Panc1 (cell line): Measurements from ENCODE around the gene SLCO3A1. TPM values are rescaled to one million over a fixed set of nuclear protein-coding genes. Genes with fewer than 3 reads are reported as not detected.

ENCODE experiments used
- ATAC-seq: fragments of 200-7000 bp; cut with Tn5 transposase; 2 replicates; pipeline ENCODE4 v1.9.1; 2020; ENCODE audit warnings: mild to moderate bottlenecking, moderate library complexity
- BruUV-seq: library from RNA; stranded (reverse); fragments of 400-500 nt; replicated peaks from 2 replicates; lab custom pipeline; 2021; lab: Mats Ljungman, UMichigan
- CTCF ChIA-PET: fragments of 300-600 bp; sonication (Branson Sonifier 250); formaldehyde crosslinking; loops from one replicate; lab custom pipeline; 2022; ENCODE audit warnings: antibody characterized with exemption; lab: Charles Lee
- POLR2A ChIA-PET: fragments of 300-600 bp; sonication (Branson Sonifier 250); formaldehyde crosslinking; loops from one replicate; lab custom pipeline; 2022; ENCODE audit warnings: antibody characterized with exemption; lab: Charles Lee
- DNase-seq: peaks from one replicate; pipeline ENCODE4 v3.0.0-alpha.2; 2010; ENCODE audit warnings: low read depth, low spot score
- H3K27ac ChIP-seq: 2 replicates; pipeline ENCODE4 v1.5.1; 2011; ENCODE audit warnings: mild to moderate bottlenecking, low read length, inconsistent platforms
- H3K27me3 ChIP-seq: fragments of 200-500 bp; sonication (Bioruptor generic); 2 replicates; pipeline ENCODE4 v1.6.0; 2014; ENCODE audit warnings: low read length, inconsistent platforms; ENCODE audit not compliant: control insufficient read depth, insufficient read depth
- H3K36me3 ChIP-seq: fragments of 200-500 bp; sonication (Bioruptor generic); 2 replicates; pipeline ENCODE4 v1.5.1; 2014; ENCODE audit warnings: inconsistent platforms, mild to moderate bottlenecking, low read length, moderate library complexity; ENCODE audit not compliant: control insufficient read depth, insufficient read depth
- H3K4me1 ChIP-seq: 2 replicates; pipeline ENCODE4 v1.5.1; 2011; ENCODE audit warnings: inconsistent platforms, mild to moderate bottlenecking, low read length, moderate library complexity; ENCODE audit not compliant: control insufficient read depth, insufficient read depth
- H3K4me3 ChIP-seq, 2 experiments: 2 replicates each; pipeline ENCODE4 v1.5.1; 2011 to 2012; ENCODE audit warnings: low read depth in 2 of 2, low read length in 2 of 2, mild to moderate bottlenecking in 2 of 2, inconsistent platforms in 1 of 2, moderate library complexity in 1 of 2
- H3K9me3 ChIP-seq: fragments of 200-500 bp; sonication (Bioruptor generic); 2 replicates; pipeline ENCODE4 v1.5.1; 2014; ENCODE audit warnings: low read depth, mild to moderate bottlenecking, inconsistent platforms, low read length, moderate library complexity; ENCODE audit not compliant: control insufficient read depth, insufficient read depth
- CTCF ChIP-seq: fragments of 450-650 bp; IDR thresholded peaks from 2 replicates; pipeline ENCODE4 v1.5.1; 2017; ENCODE audit warnings: mild to moderate bottlenecking
- POLR2AphosphoS5 ChIP-seq: IDR thresholded peaks from 2 replicates; pipeline ENCODE4 v1.6.1; 2012; ENCODE audit warnings: mild to moderate bottlenecking, low read depth, low read length, moderate library complexity
- REST ChIP-seq, 2 experiments: IDR thresholded peaks; 2 replicates each; pipeline ENCODE4 v1.6.1; 2011 to 2012; ENCODE audit warnings: low read depth in 2 of 2, control low read depth in 1 of 2, low read length in 1 of 2, mild to moderate bottlenecking in 1 of 2, moderate library complexity in 1 of 2; ENCODE audit not compliant: insufficient read depth in 1 of 2
- SIN3A ChIP-seq: IDR thresholded peaks from 2 replicates; pipeline ENCODE4 v1.6.1; 2012; ENCODE audit warnings: low read depth, mild to moderate bottlenecking, low read length, moderate library complexity, borderline replicate concordance; ENCODE audit not compliant: insufficient read depth
- TCF7L2 ChIP-seq: IDR thresholded peaks from 2 replicates; pipeline ENCODE4 v1.6.1; 2011; ENCODE audit warnings: mild to moderate bottlenecking, low read depth, low read length, inconsistent platforms
- in situ Hi-C: cut with HindIII; loops from 2 replicates; pipeline ENCODE4 v1.10.0; 2016; ENCODE audit warnings: low sequenced_read_pairs, low pct_unique_long_range_greater_than_20kb
- intact Hi-C: fragments of 100-400 bp; cut with micrococcal nuclease; formaldehyde crosslinking; loops from one replicate; pipeline ENCODE4 v1.10.0; 2022; ENCODE audit not compliant: unreplicated experiment
- total RNA-seq: library from RNA; stranded (reverse); gene quantifications from one replicate; pipeline ENCODE4 v1.2.1, GENCODE V29; 2021; ENCODE audit not compliant: unreplicated experiment

SLCO3A1 gene
- total RNA-seq, 1 experiment from 2014 or later = 20.6 TPM

- in situ Hi-C loops = no loop called here
These were observed 33.4 kb downstream of the SLCO3A1 start for GRCh38 chr15:91886878-91887277.

GRCh38 chr15:91887321-91887720, 33.8 kb downstream of the SLCO3A1 start:
- DNase-seq (no peak), ATAC-seq (no peak)
- TF ChIP-seq POLR2AphosphoS5 (no peak), CTCF (no peak), SIN3A (no peak), TCF7L2 (no peak), REST (IDR thresholded peaks at IDR 0.05; ENCODE audit: insufficient read depth in 1 of 2, low read depth in 2 of 2, low read length in 1 of 2) (no peak)
- in situ Hi-C loops (no loop called here), intact Hi-C loops (no loop called here)
- Histone ChIP-seq H3K27ac (no peak overlapping the region), H3K9me3 (no peaks in the 10 kb centered on the region), H3K4me1 (peaks cover 4% of the 10 kb centered on the region), H3K36me3 (no peaks in the 10 kb centered on the region), H3K27me3 (no peaks in the 10 kb centered on the region), H3K4me3 (no peak overlapping the region)
- BruUV-seq = no TSS peak
- ChIA-PET CTCF (no interaction called here), POLR2A (interaction anchor here (0.6 kb wide), 1 partner anchor 54 kb away, joined by 3 read pairs; no protein-coding TSS in a partner anchor)

More at GRCh38 chr15:91886878-91887277, 33.4 kb downstream of the SLCO3A1 start:
- no peak for ATAC-seq
- POLR2A ChIA-PET = interaction anchor here (1.1 kb wide), 1 partner anchor 33 kb away, joined by 7 read pairs; the partner anchor contains the start of gene SLCO3A1
- TF ChIP-seq REST (IDR thresholded peaks at IDR 0.05; ENCODE audit: insufficient read depth in 1 of 2, low read depth in 2 of 2, low read length in 1 of 2) = no peak
- no peak for TF ChIP-seq SIN3A
- no peak for TF ChIP-seq TCF7L2
- no peak for TF ChIP-seq POLR2AphosphoS5
- no peak for TF ChIP-seq CTCF
- Histone ChIP-seq H3K4me3 (no peak overlapping the region), H3K36me3 (no peaks in the 10 kb centered on the region), H3K27ac (no peak overlapping the region), H3K4me1 (peaks cover 4% of the 10 kb centered on the region), H3K9me3 (no peaks in the 10 kb centered on the region), H3K27me3 (no peaks in the 10 kb centered on the region)
- DNase-seq = no peak
- no TSS peak for BruUV-seq
- intact Hi-C loops = no loop called here
- CTCF ChIA-PET = no interaction called here
